ENCODE data around the gene RNF144B.

DNA sequence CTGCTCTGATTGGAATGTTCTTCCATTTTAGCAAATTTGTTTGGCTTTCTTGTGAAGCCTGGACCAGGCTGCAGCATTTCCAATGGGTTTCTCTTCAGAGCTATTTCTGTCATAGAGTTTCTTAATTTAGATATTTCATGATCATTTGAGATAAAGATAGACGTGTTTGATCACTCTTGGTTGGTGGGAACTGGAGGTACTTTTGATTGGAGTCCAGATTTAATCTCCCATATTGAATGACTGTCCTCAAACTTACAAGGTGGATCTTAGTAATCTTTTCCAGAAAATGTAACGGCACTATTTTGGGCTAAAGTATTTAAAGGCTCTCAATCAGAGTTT is 29.2 kb downstream of the RNF144B start:
- no peak for TF ChIP-seq TAF1 (IDR thresholded peaks at IDR 0.05; ENCODE audit: low read depth, low read length)
- no peak for TF ChIP-seq PAX5 (IDR thresholded peaks at IDR 0.05; ENCODE audit: insufficient read depth, low read length, severe bottlenecking)
- TF ChIP-seq POLR2A (IDR thresholded peaks at IDR 0.05; ENCODE audit: low read depth, low read length): no peak

All from GM12891 (cell line).